OCI-LY1 (cell line): ENCODE data around the gene FBN2.

Experiments used
- H2AFZ ChIP-seq: fragments of 200-600 bp; sonication (generic), shearing (Covaris generic); 2 replicates; pipeline ENCODE4 v1.6.0; 2014; ENCODE audit warnings: antibody characterized with exemption, mild to moderate bottlenecking, low read length
- H3F3A ChIP-seq: fragments of 200-600 bp; sonication (generic), shearing (Covaris generic); 2 replicates; pipeline ENCODE4 v1.6.0; 2014; ENCODE audit warnings: mild to moderate bottlenecking, antibody characterized with exemption, low read length, moderate library complexity; ENCODE audit not compliant: insufficient read depth
- H3K27ac ChIP-seq: fragments of 200-600 bp; sonication (generic); 2 replicates; pipeline ENCODE4 v1.5.1; 2014; ENCODE audit warnings: low read length, mixed run types, mild to moderate bottlenecking, low read depth; ENCODE audit not compliant: poor library complexity, severe bottlenecking
- H3K27me3 ChIP-seq: fragments of 200-600 bp; sonication (generic); 2 replicates; pipeline ENCODE4 v1.6.0; 2014; ENCODE audit warnings: antibody characterized with exemption, mild to moderate bottlenecking, low read length, moderate library complexity; ENCODE audit not compliant: insufficient read depth
- H3K36me3 ChIP-seq: fragments of 200-600 bp; sonication (generic); 2 replicates; pipeline ENCODE4 v1.6.1; 2014; ENCODE audit warnings: mild to moderate bottlenecking, antibody characterized with exemption, low read length, moderate library complexity, mixed read lengths; ENCODE audit not compliant: insufficient read depth
- H3K4me1 ChIP-seq: fragments of 200-600 bp; sonication (generic); 2 replicates; pipeline ENCODE4 v1.5.1; 2014; ENCODE audit warnings: mild to moderate bottlenecking, low read length, moderate library complexity; ENCODE audit not compliant: insufficient read depth, severe bottlenecking
- H3K4me2 ChIP-seq: fragments of 200-600 bp; sonication (generic), shearing (Covaris generic); 2 replicates; pipeline ENCODE4 v1.6.1; 2014; ENCODE audit warnings: low read length
- H3K4me3 ChIP-seq: fragments of 200-600 bp; sonication (generic); 2 replicates; pipeline ENCODE4 v1.5.1; 2014; ENCODE audit warnings: low read length, low read depth, mild to moderate bottlenecking, mixed read lengths; ENCODE audit not compliant: poor library complexity, severe bottlenecking
- H3K79me2 ChIP-seq: fragments of 200-600 bp; shearing (Covaris generic); 2 replicates; pipeline ENCODE4 v1.6.1; 2016; ENCODE audit warnings: mixed run types, low read length, mixed read lengths; ENCODE audit not compliant: insufficient read depth
- H3K9ac ChIP-seq: fragments of 200-600 bp; sonication (generic), shearing (Covaris generic); 2 replicates; pipeline ENCODE4 v1.6.1; 2014; ENCODE audit warnings: mild to moderate bottlenecking, low read length, mixed read lengths
- H3K9me2 ChIP-seq: fragments of 200-600 bp; sonication (generic), shearing (Covaris generic); 2 replicates; pipeline ENCODE4 v1.6.1; 2014; ENCODE audit warnings: low read depth, mild to moderate bottlenecking, low read length, mixed read lengths
- H3K9me3 ChIP-seq: fragments of 200-600 bp; shearing (Covaris generic); 2 replicates; pipeline ENCODE4 v1.6.1; 2014; ENCODE audit warnings: low read length, mixed read lengths
- H4K20me1 ChIP-seq: fragments of 200-600 bp; sonication (generic), shearing (Covaris generic); 2 replicates; pipeline ENCODE4 v1.6.0; 2016; ENCODE audit warnings: mild to moderate bottlenecking, low read length; ENCODE audit not compliant: insufficient read depth
- EZH2 ChIP-seq: fragments of 200-600 bp; sonication (generic), shearing (Covaris generic); IDR thresholded peaks from 2 replicates; pipeline ENCODE4 v1.8.0; 2017; ENCODE audit warnings: borderline replicate concordance, mixed run types, mild to moderate bottlenecking, antibody characterized with exemption, low read length, moderate library complexity, mixed read lengths
- TF ChIP-seq, protein P1 (sequence below): fragments of 200-600 bp; sonication (generic), shearing (Covaris generic); IDR thresholded peaks from 2 replicates; pipeline ENCODE4 v1.5.1; 2017; ENCODE audit warnings: mild to moderate bottlenecking, antibody characterized with exemption, low read length, moderate library complexity, mixed read lengths

FBN2 gene

DNA sequence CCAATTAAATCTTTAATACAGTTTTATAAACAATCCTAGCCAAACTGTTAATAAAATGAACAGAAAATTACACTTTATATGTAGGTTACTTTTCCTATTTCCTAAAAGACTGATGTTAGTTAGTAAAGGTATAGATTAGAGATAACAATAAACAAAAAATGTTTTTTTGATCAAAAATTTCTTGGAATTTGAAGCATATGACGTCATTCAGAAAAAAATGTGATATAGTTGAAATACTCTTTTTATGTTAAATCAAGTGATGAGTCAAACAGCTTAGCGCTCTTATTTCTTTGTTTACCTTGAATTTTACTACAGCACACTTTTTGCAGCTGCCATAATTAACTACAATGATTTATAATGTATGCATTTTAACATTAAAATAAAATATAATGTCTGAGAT is 258.7 kb downstream of the FBN2 start:
- H3K79me2 ChIP-seq: no peaks in the 10 kb centered on the region
- H3K9ac ChIP-seq: no peak overlapping the region
- no peak overlapping the region for H3K4me2 ChIP-seq
- H3K4me1 ChIP-seq: no peaks in the 10 kb centered on the region
- H3K9me3 ChIP-seq: no peaks in the 10 kb centered on the region
- no peak for TF ChIP-seq EZH2
- TF ChIP-seq, protein P1, sequence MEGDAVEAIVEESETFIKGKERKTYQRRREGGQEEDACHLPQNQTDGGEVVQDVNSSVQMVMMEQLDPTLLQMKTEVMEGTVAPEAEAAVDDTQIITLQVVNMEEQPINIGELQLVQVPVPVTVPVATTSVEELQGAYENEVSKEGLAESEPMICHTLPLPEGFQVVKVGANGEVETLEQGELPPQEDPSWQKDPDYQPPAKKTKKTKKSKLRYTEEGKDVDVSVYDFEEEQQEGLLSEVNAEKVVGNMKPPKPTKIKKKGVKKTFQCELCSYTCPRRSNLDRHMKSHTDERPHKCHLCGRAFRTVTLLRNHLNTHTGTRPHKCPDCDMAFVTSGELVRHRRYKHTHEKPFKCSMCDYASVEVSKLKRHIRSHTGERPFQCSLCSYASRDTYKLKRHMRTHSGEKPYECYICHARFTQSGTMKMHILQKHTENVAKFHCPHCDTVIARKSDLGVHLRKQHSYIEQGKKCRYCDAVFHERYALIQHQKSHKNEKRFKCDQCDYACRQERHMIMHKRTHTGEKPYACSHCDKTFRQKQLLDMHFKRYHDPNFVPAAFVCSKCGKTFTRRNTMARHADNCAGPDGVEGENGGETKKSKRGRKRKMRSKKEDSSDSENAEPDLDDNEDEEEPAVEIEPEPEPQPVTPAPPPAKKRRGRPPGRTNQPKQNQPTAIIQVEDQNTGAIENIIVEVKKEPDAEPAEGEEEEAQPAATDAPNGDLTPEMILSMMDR: no peak
- H2AFZ ChIP-seq: no peak overlapping the region
- no peaks in the 10 kb centered on the region for H3K9me2 ChIP-seq
- H3K36me3 ChIP-seq: no peaks in the 10 kb centered on the region
- H4K20me1 ChIP-seq: no peaks in the 10 kb centered on the region
- no peak overlapping the region for H3K4me3 ChIP-seq
- H3K27me3 ChIP-seq: no peaks in the 10 kb centered on the region
- no peaks in the 10 kb centered on the region for H3F3A ChIP-seq
- H3K27ac ChIP-seq: no peak overlapping the region

DNA sequence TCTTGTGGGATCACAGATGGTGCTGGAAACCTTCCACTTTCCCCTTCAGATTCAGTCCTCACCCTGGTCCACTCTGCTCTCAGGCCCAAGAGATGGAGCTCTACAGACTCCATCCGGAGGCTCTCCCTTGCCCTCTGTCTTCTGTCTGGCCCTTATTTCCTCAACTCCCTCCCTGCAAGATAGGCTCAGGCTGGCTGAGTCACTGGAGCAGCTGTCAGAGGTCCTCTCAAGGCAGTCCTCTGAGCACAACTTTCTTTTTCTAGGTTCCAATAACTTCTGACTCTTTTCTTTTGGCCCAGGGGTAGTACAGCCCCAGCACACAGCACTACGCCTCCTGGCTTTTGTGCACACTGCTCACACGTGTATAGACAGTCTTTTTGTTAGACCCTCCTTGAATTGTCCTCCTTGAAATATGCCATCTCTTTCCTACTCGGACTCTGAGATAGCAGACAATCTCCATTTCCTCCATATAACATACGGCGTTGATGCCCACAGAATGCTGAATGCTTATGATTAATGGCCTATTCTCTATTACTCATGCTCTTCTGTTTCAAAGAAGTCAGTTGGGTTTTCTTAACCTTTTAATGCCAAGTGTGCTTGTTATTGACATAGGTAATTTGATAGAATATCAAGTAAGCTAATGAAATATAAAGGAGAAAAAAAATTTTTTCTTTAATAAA is 261.4 kb downstream of the FBN2 start:
- Histone ChIP-seq H3K36me3 (no peaks in the 10 kb centered on the region), H3K27me3 (no peaks in the 10 kb centered on the region), H4K20me1 (no peaks in the 10 kb centered on the region), H3K4me1 (no peaks in the 10 kb centered on the region), H3K4me3 (no peak overlapping the region), H3K9me2 (no peaks in the 10 kb centered on the region), H3K9me3 (no peaks in the 10 kb centered on the region), H3K79me2 (no peaks in the 10 kb centered on the region), H3F3A (no peaks in the 10 kb centered on the region), H3K9ac (no peak overlapping the region), H3K27ac (no peak overlapping the region), H2AFZ (no peak overlapping the region), H3K4me2 (no peak overlapping the region)
- TF ChIP-seq, protein P1: no peak
- no peak for TF ChIP-seq EZH2

DNA sequence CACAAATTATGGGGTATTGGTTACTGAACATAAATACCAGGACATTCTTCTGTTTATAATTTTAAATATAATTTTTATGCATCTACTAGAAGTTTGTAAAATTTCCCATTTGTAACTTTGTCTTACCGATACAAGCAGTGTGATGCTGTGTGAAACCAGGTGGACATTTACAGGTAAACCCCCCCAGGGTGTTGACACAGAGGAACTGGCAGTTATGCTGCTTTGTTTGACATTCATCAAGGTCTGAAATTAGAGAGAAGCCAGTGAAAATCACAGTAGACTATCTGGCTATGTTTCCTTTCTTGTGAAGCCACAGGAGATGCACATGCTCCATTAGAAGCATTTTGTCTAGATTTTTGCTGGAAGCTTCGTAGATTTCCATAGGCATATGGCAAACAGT is 263.6 kb downstream of the FBN2 start:
- no peaks in the 10 kb centered on the region for H3K9me3 ChIP-seq
- H3K9ac ChIP-seq: no peak overlapping the region
- H3K79me2 ChIP-seq: no peaks in the 10 kb centered on the region
- no peak overlapping the region for H3K4me3 ChIP-seq
- no peak overlapping the region for H3K27ac ChIP-seq
- TF ChIP-seq EZH2: no peak
- TF ChIP-seq, protein P1: no peak
- H3K4me1 ChIP-seq: no peaks in the 10 kb centered on the region
- no peak overlapping the region for H2AFZ ChIP-seq
- no peaks in the 10 kb centered on the region for H3K36me3 ChIP-seq
- no peak overlapping the region for H3K4me2 ChIP-seq
- H4K20me1 ChIP-seq: no peaks in the 10 kb centered on the region
- H3K27me3 ChIP-seq: no peaks in the 10 kb centered on the region
- H3F3A ChIP-seq: no peaks in the 10 kb centered on the region
- H3K9me2 ChIP-seq: no peaks in the 10 kb centered on the region
